Neuronal stem cell (in vitro differentiated cells): ENCODE data around the gene MYH9.
A peak's percentile ranks its signal among the peaks of the same experiment; 100 is the strongest.
"Not testable (repeated sequence)": the region's sequence is repeated elsewhere in the genome, so short reads cannot be mapped to it uniquely, and the experiment has no call there.

Source experiments
- DNase-seq: peaks from one replicate; pipeline ENCODE4 v3.0.0-alpha.2; 2013; ENCODE audit warnings: low spot score
- H2AFZ ChIP-seq: one replicate; pipeline ENCODE4 v1.6.1; 2013; ENCODE audit warnings: mild to moderate bottlenecking, low read length, inconsistent platforms
- H2AK5ac ChIP-seq: 2 replicates; pipeline ENCODE4 v1.6.1; 2013; ENCODE audit warnings: low read depth, mild to moderate bottlenecking, inconsistent platforms, low read length, moderate library complexity, mixed read lengths
- H2BK120ac ChIP-seq: 2 replicates; pipeline ENCODE4 v1.6.1; 2013; ENCODE audit warnings: low read depth, mild to moderate bottlenecking, inconsistent platforms, low read length, moderate library complexity, mixed read lengths
- H2BK12ac ChIP-seq: one replicate; pipeline ENCODE4 v1.6.1; 2013; ENCODE audit warnings: low read length, inconsistent platforms
- H2BK15ac ChIP-seq: 2 replicates; pipeline ENCODE4 v1.6.1; 2013; ENCODE audit warnings: mild to moderate bottlenecking, low read length, inconsistent platforms, mixed read lengths
- H2BK5ac ChIP-seq: one replicate; pipeline ENCODE4 v1.6.1; 2013; ENCODE audit warnings: inconsistent platforms, mild to moderate bottlenecking, low read length, moderate library complexity
- H3K14ac ChIP-seq: one replicate; pipeline ENCODE4 v1.6.1; 2013; ENCODE audit warnings: low read length, inconsistent platforms
- H3K18ac ChIP-seq: 2 replicates; pipeline ENCODE4 v1.6.1; 2013; ENCODE audit warnings: low read length, inconsistent platforms
- H3K23ac ChIP-seq: 2 replicates; pipeline ENCODE4 v1.6.1; 2013; ENCODE audit warnings: low read depth, mild to moderate bottlenecking, mixed read lengths, low read length, inconsistent platforms; ENCODE audit not compliant: poor library complexity
- H3K27ac ChIP-seq: replicated peaks from 3 replicates; pipeline ENCODE4 v1.5.1; 2013; ENCODE audit warnings: low read length, inconsistent platforms
- H3K27me3 ChIP-seq, 3 experiments: 2 replicates each; pipeline ENCODE4 v1.6.1; 2013; ENCODE audit warnings: low read length in 3 of 3, mild to moderate bottlenecking in 2 of 3, inconsistent platforms in 1 of 3, low read depth in 1 of 3, mixed read lengths in 1 of 3, moderate library complexity in 1 of 3; ENCODE audit not compliant: control insufficient read depth in 3 of 3, insufficient read depth in 3 of 3
- H3K36me3 ChIP-seq, 2 donors: replicated peaks in 1 of 2; 2 replicates each; pipeline ENCODE4 v1.6.1; 2013; ENCODE audit warnings: low read length in 2 of 2; ENCODE audit not compliant: control insufficient read depth in 2 of 2, insufficient read depth in 2 of 2
- H3K4ac ChIP-seq: 2 replicates; pipeline ENCODE4 v1.6.1; 2013; ENCODE audit warnings: inconsistent platforms, mild to moderate bottlenecking, low read length, moderate library complexity
- H3K4me1 ChIP-seq, 2 donors: 1 replicate in 1 of 2; 2 replicates in 1 of 2; pipeline ENCODE4 v1.6.1; 2013; ENCODE audit warnings: low read length in 2 of 2, low read depth in 1 of 2; ENCODE audit not compliant: control insufficient read depth in 2 of 2, insufficient read depth in 1 of 2
- H3K4me2 ChIP-seq: one replicate; pipeline ENCODE4 v1.6.1; 2013; ENCODE audit warnings: mild to moderate bottlenecking, low read length, inconsistent platforms; ENCODE audit not compliant: insufficient read depth, poor library complexity, severe bottlenecking
- H3K4me3 ChIP-seq, 2 donors: 2 replicates each; pipeline ENCODE4 v1.5.1; 2013; ENCODE audit warnings: low read length in 2 of 2, mild to moderate bottlenecking in 2 of 2, inconsistent platforms in 1 of 2, moderate library complexity in 1 of 2
- H3K79me1 ChIP-seq: one replicate; pipeline ENCODE4 v1.6.1; 2013; ENCODE audit warnings: low read depth, mild to moderate bottlenecking, inconsistent platforms, low read length, moderate library complexity
- H3K9ac ChIP-seq: one replicate; pipeline ENCODE4 v1.6.1; 2013; ENCODE audit warnings: mild to moderate bottlenecking, low read depth, low read length, inconsistent platforms; ENCODE audit not compliant: poor library complexity
- H3K9me3 ChIP-seq, 2 donors: replicated peaks in 1 of 2; 2 replicates each; pipeline versions ENCODE3 to v1.6.1; 2013; ENCODE audit warnings: low read length in 2 of 2, mild to moderate bottlenecking in 2 of 2, inconsistent platforms in 1 of 2, low read depth in 1 of 2, mixed read lengths in 1 of 2, moderate library complexity in 1 of 2; ENCODE audit not compliant: control insufficient read depth in 2 of 2, insufficient read depth in 1 of 2
- H4K8ac ChIP-seq: one replicate; pipeline ENCODE4 v1.6.1; 2013; ENCODE audit warnings: low read depth, mild to moderate bottlenecking, inconsistent platforms, low read length, moderate library complexity
- H4K91ac ChIP-seq: one replicate; pipeline ENCODE4 v1.6.1; 2013; ENCODE audit warnings: low read length, low read depth, mild to moderate bottlenecking, inconsistent platforms; ENCODE audit not compliant: poor library complexity
- WGBS, 2 donors: extraction: QIAGEN DNeasy Blood & Tissue Kit; methylation state at CpG; one replicate each; pipeline ENCODE4 v1.1.7; 2013; ENCODE audit warnings: missing lambda C conversion rate in 2 of 2, mixed read lengths in 1 of 2; ENCODE audit not compliant: insufficient read length in 2 of 2, insufficient replicate concordance in 1 of 2; ENCODE audit errors: extremely low coverage in 2 of 2; 5-methylcytosine and 5-hydroxymethylcytosine counted together

Gene MYH9

DNA sequence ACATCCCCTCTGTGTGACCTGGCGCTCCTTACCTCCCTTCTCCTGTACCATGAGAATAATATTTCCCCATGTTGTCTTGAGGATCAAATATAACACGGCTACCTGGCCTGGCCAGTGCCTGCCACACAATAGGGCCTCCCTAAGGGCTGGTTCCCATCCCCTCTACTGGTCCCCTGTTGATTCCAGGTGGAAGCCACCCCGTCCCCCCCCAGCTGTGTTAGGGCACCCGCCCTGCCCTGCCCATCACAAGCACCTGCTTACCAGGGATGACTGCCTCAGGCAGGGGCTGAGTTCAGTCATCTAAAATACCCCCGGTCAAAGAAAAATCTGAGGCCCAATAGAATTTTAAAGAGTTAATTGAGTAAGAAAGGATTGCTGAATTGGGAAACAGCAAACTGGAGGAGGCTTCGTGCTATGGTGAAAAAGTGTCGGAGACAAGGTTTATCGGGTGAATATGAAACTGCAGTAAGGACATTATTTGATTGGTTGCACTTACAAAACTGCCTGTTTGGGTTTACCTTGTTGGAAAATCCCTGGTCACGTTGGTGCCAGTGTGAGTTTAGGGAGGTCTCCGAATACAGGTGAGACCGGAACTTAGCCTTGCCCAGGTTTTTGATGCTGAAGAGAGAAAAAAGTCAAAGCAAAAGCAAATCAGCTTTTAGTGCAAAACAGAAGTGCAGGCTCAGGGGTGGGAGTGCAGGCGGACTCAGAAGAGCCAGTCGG is 129.7 kb downstream of the MYH9 start:
- Histone ChIP-seq H2BK5ac (peak overlapping the region; percentile 76), H3K9me3 (peaks cover 0 to 3% of the 10 kb centered on the region in 2 donors), H2BK15ac (peak overlapping the region; percentile 82), H3K9ac (no peak overlapping the region), H3K79me1 (no peaks in the 10 kb centered on the region), H3K27me3 (no peaks in the 10 kb centered on the region), H3K4me2 (no peak overlapping the region), H3K4me3 (no peak overlapping the region), H3K4ac (peak overlapping the region; percentile 4), H3K27ac (peak overlapping the region; percentile 76), H3K36me3 (no peaks in the 10 kb centered on the region), H3K4me1 (peaks cover 21 to 23% of the 10 kb centered on the region in 2 donors), H2AFZ (peak overlapping the region; percentile 79), H4K91ac (no peak overlapping the region), H2BK12ac (peak overlapping the region; percentile 31), H2BK120ac (peak overlapping the region; percentile 29), H4K8ac (no peak overlapping the region), H3K14ac (no peak overlapping the region), H3K18ac (peak overlapping the region; percentile 87), H3K23ac (no peak overlapping the region), H2AK5ac (peak overlapping the region; percentile 53)
- no peak for DNase-seq
- no CpG with 5 or more reads among the region's 13 CpGs for WGBS, 2 donors

DNA sequence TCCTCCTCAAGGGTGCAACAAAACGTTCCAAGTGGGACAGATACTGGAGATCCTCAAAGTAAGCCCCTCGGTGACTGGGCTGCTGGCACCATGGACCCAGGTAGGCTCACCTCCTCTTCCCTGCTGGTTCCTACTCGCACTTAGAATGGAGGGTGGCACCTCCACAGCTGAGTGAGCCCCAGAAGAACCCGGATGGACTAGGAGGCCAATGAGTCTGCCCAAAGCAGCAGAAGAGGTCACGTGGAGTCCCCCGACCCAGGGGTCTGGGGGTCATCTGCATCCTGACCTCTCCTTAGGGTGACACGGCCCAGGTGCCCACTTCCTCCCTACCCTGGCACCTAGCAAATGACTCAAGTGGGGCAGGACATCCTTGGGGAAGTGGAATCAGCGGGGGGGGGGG is 130.5 kb downstream of the MYH9 start:
- no peaks in the 10 kb centered on the region for H3K27me3 ChIP-seq
- H3K4ac ChIP-seq: no peak overlapping the region
- no peak overlapping the region for H2AFZ ChIP-seq
- no peak overlapping the region for H3K14ac ChIP-seq
- H2BK120ac ChIP-seq: peak overlapping the region; percentile 10
- DNase-seq: no peak
- no peak overlapping the region for H3K27ac ChIP-seq
- no peak overlapping the region for H3K4me3 ChIP-seq
- peak overlapping the region; percentile 77 for H3K18ac ChIP-seq
- H4K91ac ChIP-seq: no peak overlapping the region
- no peaks in the 10 kb centered on the region for H3K36me3 ChIP-seq
- H3K79me1 ChIP-seq: no peaks in the 10 kb centered on the region
- peak overlapping the region; percentile 82 for H2BK15ac ChIP-seq
- peak overlapping the region; percentile 76 for H2BK5ac ChIP-seq
- WGBS, 2 donors: no CpG with 5 or more reads among the region's 8 CpGs
- H3K23ac ChIP-seq: no peak overlapping the region
- H2AK5ac ChIP-seq: peak overlapping the region; percentile 53
- peaks cover 21 to 23% of the 10 kb centered on the region in 2 donors for H3K4me1 ChIP-seq
- peaks cover 0 to 3% of the 10 kb centered on the region in 2 donors for H3K9me3 ChIP-seq
- peak overlapping the region; percentile 91 for H2BK12ac ChIP-seq
- no peak overlapping the region for H3K9ac ChIP-seq
- H4K8ac ChIP-seq: no peak overlapping the region
- no peak overlapping the region for H3K4me2 ChIP-seq

DNA sequence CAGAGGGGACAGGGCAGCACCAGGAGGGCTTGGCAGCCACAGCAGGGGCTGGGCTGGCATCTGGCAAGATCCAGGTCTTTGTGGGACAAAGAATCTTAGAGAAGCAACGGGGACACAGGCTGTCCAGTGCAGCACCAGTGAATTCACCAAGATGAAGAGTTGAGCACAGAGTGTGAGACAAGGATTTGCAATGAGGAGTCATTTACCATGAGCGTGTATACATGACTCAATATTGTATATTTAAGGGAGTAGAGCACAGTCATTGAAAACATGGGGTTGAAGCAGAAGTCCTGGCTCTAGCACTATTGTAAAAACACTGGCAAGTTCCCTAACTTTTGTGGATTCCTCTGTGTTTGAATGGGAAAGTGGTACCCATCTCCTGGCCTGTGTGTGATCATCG is 131.3 kb downstream of the MYH9 start:
- no peak for DNase-seq
- H2BK12ac ChIP-seq: no peak overlapping the region
- no peak overlapping the region for H3K4me3 ChIP-seq
- peaks cover 21 to 23% of the 10 kb centered on the region in 2 donors for H3K4me1 ChIP-seq
- no CpG with 5 or more reads among the region's 3 CpGs for WGBS, 2 donors
- H4K8ac ChIP-seq: no peak overlapping the region
- H2BK5ac ChIP-seq: no peak overlapping the region
- no peak overlapping the region for H3K4me2 ChIP-seq
- H2BK120ac ChIP-seq: no peak overlapping the region
- H3K23ac ChIP-seq: no peak overlapping the region
- no peak overlapping the region for H3K4ac ChIP-seq
- no peak overlapping the region for H3K9ac ChIP-seq
- peaks cover 0 to 3% of the 10 kb centered on the region in 2 donors for H3K9me3 ChIP-seq
- H3K27me3 ChIP-seq: no peaks in the 10 kb centered on the region
- H3K18ac ChIP-seq: no peak overlapping the region
- H3K14ac ChIP-seq: no peak overlapping the region
- no peak overlapping the region for H4K91ac ChIP-seq
- H2AK5ac ChIP-seq: no peak overlapping the region
- no peaks in the 10 kb centered on the region for H3K79me1 ChIP-seq
- no peak overlapping the region for H2BK15ac ChIP-seq
- H2AFZ ChIP-seq: no peak overlapping the region
- no peak overlapping the region for H3K27ac ChIP-seq
- no peaks in the 10 kb centered on the region for H3K36me3 ChIP-seq

DNA sequence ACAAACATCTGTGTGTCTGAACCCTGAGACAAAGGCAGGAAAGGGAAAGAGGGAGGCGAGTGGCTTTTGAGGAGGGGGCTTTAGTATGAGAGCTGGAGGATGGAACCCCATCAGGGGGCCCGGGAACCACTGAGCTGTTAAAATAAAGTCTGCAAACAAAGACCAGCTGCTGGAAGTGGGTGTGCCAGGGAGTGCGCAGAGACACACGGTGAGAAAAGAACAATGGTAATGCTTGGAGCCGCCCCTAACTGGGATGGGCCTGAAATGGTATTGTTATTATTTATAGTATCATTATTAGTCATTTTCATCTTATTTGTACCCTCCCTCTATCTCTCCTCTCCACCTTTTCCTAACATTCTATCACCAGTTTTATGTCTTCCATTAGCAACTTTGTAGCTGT is 132.2 kb downstream of the MYH9 start:
- H2BK120ac ChIP-seq, H3K14ac ChIP-seq, H4K8ac ChIP-seq, H3K9me3 ChIP-seq, H3K4me3 ChIP-seq, H3K36me3 ChIP-seq, H3K4me2 ChIP-seq, H2AK5ac ChIP-seq, H3K4ac ChIP-seq, H3K9ac ChIP-seq, H3K18ac ChIP-seq, H2BK15ac ChIP-seq, H2BK12ac ChIP-seq, H3K23ac ChIP-seq, H2BK5ac ChIP-seq, DNase-seq, H3K27ac ChIP-seq, H3K27me3 ChIP-seq, H4K91ac ChIP-seq, H3K79me1 ChIP-seq: not testable (repeated sequence)
- WGBS, 2 donors: no CpG with 5 or more reads among the region's 5 CpGs
- Histone ChIP-seq H3K4me1 (peaks cover 21 to 23% of the 10 kb centered on the region in 2 donors), H2AFZ (peak overlapping the region; percentile 65)
